Fibroblast of skin of scalp (primary cell): ENCODE measurements around the gene HNRNPU.

Experiments used
- DNase-seq: peaks from one replicate; pipeline ENCODE4 v3.0.0-alpha.2; 2013

Gene HNRNPU

DNA sequence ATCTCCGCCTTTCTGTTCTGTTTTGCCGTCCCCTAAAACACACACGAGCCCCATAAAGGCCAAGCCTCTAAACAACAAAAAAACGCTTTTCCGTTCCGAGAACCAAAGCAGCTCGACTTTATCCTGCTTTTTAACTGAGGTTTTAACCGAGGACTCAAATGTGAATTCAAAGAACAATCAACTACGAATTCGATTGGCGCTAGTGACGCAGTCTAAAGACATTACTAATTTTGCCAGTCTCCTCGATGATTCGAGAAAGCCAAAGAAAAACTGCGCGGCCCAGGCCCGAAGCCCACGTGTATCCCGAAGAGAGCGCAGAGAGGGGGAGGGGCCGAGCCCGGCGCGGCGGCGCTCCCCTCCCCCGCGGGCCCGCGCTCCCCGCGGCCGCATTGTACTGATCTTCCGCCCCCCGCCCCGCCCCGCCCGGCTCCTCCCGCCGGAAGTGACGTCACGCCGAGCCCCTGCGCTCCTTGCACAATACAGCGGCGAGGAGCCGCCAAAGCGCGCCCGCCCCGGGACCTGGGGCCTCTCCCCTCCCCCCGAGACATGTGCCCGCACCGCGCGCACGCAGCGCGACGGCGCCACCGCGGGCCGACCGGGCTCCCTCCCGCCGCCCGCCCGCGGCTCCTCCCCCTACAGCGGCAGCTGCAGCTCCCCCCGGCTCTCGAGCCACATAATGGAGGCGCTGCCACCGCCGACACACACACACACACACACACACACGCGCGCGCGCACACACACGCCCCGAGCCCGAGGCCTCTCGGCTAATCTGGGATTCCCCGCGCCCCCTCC lies 1.4 kb downstream of the HNRNPU start:
- peak; percentile 96 for DNase-seq

DNA sequence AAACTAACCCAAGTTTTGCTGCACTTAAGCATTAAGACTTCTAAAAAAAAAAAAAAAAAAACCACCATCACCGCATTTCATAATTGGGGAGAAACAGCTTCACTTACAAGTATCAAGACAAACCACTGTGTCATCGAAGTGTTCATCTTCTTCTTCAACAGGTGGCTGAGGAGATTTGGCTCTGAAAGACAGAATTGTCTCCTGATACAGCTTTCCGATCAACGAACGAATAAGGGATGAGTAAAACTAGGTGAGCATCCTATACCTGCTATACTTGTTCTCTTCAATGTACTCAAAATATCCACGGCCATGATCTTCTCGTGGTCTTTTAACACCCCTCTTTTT lies 2.0 kb downstream of the HNRNPU start:
- no peak for DNase-seq

DNA sequence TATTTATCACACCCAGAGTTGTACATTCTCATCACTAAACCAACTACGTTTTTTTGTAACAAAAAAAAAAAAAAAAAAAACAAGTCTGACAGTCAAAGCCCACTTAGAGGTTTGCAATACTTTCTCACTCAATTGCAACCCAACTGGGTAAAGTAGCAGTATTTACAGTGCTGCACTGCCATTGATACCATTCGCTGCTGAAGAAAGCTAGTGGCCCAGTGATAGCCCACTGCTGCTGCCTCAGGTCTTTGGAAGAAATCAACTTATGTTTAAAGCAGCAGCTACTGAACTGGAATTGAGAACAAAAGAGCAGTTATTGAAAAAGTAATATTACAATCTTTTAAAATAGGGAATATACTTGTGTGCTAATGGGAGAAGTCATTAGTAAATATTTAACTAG lies 2.7 kb downstream of the HNRNPU start:
- no peak for DNase-seq

DNA sequence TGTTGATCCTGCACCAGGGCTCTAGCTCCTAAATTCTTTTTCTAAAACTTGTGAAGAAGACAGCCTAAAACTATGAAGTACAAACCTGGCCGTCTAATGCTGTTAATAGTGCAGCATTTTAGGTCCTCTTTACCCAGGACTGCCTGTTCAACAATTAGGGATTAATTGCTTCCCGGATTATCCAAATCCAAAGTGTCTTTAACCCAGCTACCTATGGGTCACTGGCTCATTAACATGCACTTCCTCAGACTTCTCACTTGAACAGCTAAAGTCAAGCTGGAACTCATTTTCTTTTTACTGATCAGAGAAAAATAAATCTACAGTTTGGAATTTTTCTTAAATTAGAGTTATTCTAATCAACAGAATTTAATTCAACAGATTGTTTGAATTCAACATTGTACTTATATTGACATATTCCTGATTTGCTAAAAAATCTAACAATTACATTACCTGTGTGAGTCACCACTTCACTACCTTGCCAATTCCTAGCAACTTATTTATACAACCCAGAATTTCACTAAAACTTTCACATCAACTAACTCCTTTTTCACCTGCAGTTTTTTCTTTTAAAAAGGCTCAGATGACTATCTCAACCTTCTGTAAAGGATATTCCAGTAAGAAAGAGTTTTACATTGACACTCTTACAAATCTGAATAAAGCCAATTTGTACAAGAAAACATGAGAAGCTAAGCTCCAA lies 3.3 kb downstream of the HNRNPU start:
- no peak for DNase-seq

DNA sequence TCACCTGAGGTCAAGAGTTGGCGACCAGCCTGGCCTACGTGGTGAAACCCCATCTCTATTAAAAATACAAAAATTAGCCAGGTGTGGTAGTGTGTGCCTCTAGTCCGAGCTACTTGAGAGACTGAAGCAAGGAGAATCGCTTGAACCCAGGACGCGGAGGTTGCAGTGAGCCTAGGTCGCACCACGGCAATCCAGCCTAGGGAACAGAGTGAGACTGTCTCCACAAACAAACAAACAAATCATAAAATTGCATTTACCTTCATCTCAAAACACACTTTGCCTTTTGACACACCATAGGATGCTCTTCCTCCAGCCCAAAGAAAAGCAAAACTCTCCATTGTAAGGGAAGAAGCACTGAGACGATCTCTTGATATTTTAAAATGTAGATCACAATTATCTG lies 4.3 kb downstream of the HNRNPU start:
- DNase-seq: no peak

DNA sequence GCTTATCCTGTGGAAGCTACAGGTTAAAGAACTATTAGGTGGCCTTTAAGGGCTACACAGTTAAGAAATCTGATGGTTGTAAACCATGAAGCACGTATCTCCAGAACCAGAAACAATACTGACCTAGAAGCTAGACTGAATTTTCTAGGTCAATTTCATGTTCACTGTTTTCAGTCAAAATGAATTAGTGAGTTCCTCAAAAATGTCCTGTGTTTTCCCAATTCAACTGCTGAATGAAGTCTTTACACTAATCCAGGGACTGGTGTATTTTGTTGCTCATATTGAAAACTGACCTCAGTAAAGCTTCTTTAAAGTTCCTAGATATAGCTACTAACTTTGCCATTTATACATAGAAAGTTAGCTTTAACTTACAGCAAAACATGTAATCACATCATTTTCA lies 6.0 kb downstream of the HNRNPU start:
- no peak for DNase-seq

DNA sequence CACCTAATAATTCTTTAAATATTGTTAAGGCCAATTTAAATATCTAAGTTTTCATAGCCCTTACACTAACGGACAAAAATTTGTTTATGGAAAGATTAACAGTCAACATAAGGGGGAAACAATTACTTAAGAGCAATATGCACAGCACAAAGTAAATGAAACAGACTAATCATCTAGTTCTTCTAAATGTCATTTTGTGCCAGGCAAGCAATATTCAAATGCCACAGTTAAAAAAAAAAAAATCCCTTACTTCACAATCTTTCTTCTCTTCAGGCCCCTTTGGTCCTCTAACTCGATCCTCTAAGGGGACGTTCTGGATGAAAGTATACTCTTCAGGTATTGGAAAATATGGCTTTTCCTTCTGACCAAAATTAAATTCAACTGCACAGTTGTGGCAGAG lies 6.6 kb downstream of the HNRNPU start:
- no peak for DNase-seq

DNA sequence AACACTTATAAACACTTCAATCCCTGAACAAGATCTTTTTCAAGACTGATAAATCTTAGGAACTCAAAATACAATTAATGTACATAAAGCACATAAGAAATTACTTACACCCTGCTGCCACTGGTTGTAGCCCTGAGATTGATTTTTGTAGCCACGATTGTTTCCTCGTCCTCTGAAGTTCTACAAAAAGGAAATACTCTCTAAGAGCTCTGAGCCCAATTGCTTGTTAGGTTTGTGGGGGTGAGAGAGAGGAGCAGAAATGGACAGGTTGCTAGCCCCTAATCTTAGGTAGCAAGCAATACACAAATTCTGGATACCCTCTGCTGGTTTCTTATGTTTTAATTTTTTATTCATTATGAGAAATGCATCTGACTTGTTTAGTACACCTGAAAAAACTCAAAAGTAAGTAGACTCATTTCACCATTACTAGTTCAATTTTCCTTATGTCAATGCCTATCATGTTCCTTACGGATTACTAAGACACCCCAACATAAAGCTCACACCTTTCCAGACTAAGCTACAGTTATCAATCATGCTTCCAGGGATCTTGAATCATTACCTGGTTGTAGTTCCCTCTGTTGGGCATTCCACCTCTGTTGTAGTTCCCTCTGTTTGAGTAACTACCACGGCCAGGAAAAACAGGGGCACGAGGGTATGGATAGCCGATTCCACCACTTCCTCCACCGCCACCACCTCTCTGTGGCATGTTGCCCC lies 9.3 kb downstream of the HNRNPU start:
- no peak for DNase-seq

DNA sequence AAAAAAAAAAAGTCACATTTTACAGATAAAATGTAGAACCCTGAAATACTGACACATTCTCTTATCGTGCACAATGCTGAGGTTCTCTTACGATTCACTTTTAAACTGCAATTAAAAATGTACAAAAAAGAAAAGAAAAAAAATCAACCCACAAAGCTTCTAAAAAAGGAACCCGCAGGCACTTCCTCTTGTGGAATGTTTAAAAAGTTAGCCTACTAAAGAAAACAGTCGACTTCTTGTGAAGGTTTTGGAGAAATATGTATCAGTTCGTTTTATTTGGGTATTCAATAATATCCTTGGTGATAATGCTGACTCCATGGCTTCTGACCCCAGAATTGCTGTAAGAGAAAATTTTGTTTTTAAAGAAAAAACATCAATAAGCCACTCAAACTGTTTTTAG lies 10.2 kb downstream of the HNRNPU start:
- DNase-seq: no peak

DNA sequence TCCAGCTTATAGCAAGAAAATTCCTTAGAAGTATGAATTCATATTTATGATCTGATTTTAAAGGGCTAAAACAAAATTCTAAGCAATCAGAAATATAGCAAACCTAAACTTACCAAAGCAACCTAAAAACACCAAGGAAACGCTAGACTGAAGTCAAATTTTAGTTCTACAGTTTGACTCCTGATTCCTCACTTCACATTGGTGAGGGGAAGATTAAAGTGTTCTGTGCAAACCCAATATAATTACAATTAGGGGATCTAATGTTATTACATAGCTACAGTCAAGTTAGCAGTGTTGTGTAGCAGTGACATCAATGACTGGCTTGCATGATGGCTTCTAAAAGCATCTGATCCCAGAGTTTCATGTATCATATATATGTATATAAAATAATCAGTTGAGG lies 11.6 kb downstream of the HNRNPU start:
- no peak for DNase-seq

DNA sequence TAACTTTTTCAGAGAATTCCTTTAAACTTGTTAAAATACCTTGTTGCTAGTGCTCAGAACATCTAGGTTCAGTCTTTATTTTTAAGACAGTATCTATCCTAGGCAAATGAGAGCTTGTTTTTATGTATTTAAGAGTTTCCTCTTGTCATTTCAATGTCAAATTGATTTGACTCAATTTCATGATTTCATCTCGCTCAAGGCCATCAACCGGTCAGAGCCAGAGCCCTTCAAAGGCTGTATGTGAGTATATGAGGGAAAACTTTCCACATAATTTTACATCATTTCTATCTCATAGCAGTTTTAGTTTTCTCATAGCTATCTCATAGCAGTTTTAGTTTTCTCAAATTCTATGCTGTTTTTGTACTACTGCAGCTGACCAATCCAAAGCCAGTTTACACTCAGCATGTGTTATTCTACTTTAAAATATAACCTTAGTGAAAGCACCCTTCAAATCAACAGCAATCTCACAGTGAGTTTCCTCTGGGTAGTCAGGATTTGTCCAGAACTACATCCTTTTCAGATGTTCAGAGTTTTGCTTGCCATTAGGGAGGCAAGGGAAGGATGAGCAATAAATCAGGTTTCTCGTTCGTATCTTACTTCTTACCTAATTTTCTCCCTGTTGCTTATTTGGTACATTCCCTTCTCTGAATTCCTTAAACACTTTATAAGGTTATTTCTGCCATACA lies 12.7 kb downstream of the HNRNPU start:
- no peak for DNase-seq

DNA sequence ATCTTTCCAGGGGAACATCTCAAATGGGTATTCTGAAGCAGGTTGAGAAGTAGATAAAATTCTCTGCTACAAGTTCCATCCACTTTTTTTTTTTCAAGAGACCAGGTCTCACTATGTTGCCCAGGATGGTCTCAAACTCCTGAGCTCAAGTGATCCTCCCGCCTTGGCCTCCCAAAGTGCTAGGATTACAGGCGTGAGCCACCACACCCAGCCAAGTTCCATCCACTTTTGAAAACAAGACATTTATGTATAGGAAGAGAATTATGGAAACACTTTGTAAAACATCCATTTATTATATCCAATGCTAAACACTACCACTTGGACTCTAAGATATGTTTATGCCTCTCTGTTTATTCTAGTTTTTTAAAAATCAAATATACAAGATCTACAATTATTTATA lies 13.4 kb downstream of the HNRNPU start:
- DNase-seq: no peak

DNA sequence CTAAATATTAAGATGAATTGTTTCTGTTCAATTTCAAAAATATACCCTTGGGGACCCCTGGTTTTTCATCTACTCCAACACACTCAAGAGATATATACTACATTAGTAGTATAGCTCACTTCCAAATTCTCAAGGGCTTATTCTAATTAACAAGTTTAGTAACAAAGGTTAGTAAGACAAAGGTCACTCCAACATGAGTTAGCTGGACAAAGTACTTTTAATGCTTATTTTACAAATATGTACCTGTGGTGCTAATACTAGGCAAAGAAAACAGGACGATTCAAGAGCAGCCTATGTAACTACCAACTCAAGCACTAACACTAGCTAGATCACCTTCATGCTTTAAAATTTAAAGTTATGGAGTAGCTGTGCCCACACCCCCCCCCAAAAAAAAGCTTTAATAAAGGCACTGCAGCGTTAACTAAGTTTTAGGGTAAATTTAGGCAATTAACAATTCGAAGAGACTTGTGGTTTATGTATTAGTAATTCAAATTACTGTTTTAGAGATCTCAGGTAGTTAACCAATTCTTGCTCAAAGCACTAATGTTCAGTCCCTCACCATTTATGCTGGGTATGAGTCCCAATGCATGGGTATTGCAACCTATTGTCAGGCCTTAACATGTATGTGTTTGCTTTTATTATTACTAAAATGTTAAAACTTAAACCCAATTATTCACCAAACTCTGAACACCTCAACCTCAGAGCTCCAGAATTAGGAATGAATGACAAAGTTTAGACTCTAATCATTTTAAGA lies 14.1 kb downstream of the HNRNPU start:
- DNase-seq: no peak

DNA sequence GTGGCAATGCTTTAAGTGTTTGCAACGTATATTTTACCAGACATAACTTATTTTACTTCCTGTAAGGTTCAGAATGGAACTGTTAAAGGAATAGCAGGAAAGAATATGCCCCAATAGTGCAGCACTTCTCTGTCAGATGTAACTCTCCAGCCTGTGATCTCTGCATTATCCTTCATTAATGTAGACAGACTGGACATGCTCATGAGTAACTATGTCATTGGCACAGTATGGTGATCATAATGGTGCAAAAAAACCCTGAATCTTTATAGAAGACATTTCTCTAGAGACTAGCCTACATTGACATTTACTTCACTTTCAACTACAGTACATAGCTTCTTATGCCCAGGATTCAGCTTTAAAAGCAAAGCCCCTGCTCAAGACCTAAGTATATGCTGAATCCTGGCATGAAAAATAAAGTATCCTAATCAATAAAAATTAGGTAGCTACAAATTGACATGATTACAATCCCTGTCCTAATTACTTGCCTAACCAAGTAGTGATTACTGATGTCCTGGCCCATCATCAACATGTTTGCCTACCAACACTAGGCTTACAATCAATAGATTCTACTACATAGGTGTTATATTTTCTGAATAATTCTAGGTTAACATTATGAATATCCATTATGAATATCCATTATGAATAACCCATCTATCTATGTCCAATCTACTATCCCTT lies 15.0 kb downstream of the HNRNPU start:
- DNase-seq: no peak

DNA sequence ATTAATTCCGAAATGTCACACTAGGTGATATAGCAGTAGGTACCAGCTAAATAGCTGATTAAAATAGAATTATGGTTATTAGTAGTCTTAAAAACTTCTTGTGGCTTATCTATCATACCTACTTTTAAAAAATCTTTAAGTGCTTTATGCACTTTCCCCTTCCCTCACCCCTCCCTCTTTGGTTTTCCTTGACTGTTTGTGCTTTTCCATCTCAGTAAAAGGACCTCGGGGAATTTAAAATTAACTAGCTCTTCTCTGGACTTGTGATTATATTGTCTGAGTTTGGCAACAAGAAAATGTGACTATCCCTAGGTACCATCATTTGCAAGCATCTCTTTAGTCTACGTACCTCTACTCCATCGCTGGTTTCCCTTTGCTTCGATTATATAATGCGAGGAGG lies 17.7 kb downstream of the HNRNPU start:
- DNase-seq: no peak

DNA sequence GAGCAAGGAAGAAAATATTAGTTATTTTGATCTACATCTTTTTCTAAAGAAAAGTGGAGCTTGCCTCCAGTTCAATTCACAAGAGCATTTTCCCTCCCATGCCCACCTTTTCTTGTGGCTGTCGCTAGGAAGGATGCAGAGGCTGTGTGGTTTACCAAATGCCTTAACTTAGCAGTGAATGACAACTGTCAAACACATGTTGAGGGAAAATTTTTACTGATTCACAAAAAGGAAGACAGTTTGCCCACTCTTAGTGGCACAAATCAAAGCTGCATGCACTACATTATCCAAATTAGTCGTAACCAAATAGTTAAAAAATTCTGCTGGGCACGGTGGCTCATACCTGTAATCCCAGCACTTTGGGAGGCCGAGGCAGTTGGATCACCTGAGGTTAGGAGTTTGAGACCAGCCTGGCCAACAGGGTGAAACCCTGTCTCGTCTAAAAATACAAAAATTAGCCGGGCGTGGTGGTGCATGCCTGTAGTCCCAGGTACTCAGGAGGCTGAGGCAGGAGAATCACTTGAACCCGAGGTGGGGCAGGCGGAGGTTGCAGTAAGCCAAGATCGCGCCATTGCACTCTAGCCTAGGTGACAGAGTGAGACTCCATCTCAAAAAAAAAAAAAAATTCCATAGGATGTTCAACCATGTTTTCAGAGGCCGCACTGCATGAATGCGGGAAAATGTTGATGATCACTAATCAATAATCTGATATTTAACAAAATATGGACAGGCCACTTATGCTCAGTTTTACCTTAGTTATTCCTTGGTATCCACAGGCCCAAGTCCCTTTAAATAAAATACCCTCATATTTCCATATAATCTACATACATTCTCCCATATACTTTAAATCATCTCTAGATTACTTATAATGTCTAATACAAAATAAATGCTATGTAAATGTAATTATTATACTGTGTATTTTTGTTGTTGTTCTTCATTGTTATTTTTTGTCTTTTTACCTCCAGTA lies 19.9 kb downstream of the HNRNPU start:
- DNase-seq: no peak

DNA sequence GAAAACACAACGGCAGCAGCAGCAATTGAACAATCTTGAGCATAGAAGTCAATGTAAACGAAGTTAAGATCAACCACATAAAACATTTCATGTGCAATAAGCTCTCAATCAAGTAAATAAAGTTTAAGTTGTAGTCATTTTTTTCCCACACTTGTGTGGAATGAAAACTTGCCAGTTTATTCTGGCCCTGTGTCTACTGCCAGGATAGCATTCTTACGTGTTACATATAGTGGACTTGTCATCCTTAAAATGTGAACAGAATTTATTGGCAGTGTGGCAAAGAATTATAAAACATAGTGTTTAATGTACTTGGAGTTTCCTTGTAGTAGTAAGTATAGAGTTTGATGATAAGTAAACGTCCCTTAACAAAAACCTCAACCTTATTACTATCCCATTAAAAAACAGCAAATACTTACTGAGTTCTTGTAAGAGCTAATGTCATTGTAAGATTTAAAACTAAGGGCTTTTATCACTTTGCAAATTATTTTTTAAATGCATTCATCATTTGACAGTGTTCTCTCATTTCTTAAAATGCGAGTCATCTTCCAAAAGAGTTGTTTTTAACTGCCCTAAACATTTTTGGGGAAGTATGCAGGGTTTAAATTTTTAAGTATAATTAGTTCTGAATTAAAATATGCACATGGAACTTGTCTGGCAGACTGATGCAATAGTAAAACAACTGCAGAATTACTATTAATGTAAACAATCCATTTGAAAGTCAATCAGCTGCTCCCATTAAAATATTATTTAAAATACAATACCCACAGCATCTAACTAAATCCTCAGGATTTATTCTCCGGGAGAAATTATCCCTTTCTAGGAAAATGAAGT lies 21.0 kb downstream of the HNRNPU start:
- peak; percentile 75 for DNase-seq

DNA sequence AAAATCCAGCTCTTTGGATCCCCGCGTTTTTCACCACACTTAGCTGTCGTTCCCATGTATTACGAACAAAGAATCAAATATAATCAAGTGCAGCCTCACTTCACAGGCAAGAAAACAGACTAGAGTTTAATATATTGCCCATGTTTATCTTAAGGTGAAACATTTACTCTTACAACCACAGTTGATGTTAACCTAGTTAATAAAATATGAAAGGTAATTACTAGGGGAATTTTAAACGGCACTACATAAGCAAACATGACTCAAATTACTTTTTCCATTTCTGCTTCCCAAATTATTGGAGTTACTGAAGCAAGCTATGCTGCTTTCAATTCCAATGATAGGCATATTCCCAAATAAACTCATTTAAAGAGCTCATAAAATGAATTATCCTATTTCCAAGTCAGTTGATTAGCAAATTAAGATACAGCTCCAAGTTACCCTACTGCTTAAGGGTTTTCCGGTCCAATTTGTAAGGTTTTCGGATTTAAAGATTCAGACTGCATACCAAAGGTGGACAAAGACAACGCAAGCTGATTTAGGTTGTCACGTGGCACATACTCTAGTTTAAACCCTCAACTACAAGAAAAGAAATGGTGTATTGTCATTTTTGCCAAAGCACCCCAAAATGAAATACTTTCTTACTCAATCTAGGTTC lies 22.9 kb downstream of the HNRNPU start:
- no peak for DNase-seq

DNA sequence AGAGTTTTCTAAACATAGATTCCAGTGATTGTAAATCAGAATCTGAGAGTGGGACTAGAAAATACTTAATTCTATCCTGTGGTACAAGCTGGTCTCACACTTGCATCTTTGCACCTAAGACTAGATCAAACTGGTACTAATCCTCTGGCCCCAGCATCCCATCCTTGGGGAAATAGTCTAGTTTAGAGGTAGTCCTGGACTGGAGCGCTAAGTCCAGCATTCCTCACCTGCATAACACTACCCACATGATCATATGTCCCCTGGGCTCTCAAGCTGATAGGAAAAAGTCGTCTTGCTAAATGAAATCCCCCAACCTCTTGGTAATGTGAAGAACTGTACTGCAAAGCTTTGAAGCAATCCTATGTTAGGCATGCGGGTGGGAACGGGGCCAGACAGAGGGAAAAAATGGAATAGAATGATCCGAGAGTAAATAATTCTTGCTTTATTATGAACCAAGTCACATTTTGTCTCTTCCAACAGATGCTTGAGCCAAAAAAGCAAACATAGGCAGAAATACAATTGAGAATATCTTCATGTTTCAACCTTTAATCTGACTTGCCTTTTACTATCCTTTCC lies 24.0 kb downstream of the HNRNPU start:
- no peak for DNase-seq
